ENCODE data around the gene INAFM1.
A peak's percentile ranks its signal among the peaks of the same experiment; 100 is the strongest.

INAFM1 gene

GRCh38 chr19:47313754-47314295 is 39.1 kb downstream of the INAFM1 start:
- no peak for DNase-seq

DNA sequence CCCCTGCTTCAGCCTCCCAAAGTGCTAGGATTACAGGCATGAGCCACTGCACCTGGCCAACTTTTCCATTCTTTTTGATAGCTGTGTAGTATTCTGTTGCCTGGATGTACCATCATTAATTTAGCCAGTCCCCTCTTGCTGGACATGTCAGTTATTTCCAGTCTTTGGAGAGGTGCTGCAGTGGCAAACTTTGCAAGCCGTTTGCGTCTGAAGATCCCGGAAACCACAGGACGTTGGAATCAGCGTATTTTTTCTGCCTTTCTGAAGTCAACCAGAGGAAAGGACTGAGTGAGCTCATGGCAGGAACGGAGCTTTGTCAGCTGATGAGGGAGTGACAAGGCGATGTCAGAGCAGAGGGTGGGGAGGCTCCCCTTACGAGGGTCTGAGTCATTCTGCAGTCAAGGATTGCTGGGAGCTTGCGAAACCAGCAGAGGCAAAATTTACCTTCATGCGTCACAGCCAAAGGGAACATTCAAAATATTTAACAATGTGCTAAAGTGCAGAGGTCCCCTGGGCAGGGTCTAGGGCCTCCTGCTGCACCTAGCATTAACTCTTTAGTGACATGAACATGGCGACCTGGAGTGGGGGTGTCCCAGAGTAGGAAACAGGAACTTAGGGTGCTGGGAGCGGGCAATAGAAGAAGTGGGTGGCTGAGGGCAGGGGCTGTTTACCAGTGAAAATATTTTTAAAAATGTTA is 40.6 kb downstream of the INAFM1 start:
- peak; percentile 87 for DNase-seq

- no peak for DNase-seq
Observed at GRCh38 chr19:47316513-47316912, 41.8 kb downstream of the INAFM1 start.

- no peak for DNase-seq
Observed at GRCh38 chr19:47319923-47320871, 45.5 kb downstream of the INAFM1 start.

GRCh38 chr19:47321630-47322029 is 46.9 kb downstream of the INAFM1 start:
- no peak for DNase-seq

- DNase-seq: peak; percentile 62
Observed at GRCh38 chr19:47322058-47322457, 47.4 kb downstream of the INAFM1 start.

GRCh38 chr19:47323409-47323808 is 48.7 kb downstream of the INAFM1 start:
- no peak for DNase-seq

DNA sequence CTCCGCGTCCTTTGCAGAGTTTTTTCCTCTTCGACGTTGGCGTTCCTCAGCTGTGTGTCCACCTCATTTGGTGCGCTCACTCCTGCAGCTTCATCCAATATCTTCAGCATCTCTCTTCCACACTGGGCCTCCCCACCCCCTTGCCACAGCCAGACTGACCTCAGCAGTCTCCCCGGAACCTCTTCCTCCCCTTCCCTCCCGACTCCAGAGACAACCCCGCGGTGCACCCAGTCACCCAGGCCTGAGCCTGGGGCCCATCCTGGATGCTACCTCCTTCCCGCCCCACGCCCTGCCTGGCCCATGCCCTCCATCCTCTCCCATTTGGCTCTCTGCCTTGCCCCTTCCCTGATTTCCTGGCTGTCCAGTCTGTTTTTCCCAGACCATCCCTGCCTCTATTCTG is 49.2 kb downstream of the INAFM1 start:
- no peak for DNase-seq

DNA sequence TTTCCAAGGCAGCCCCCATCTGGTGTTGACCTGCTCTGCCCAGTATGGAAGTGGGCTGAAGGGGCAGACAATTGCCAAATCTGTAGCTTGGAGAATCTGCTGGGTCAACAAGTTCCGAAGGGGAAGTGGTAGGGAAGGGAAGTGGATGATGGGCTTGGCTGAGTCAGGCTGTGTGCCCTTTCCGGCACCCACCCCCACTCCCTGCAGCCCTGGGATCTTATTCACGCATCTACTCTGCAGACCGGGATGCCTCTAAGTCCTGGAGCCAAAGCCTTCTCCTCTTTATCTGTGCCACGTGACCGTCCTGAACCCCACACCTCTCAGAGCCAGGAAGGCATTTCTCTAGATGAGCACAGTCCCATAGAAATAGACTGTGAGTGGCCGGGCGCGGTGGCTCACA is 49.8 kb downstream of the INAFM1 start:
- DNase-seq: peak; percentile 44

Data from OCI-M1 (cell line).